HUES6 (cell line): Measurements from ENCODE around the gene MTCH2.
"Not testable (repeated sequence)": the region's sequence is repeated elsewhere in the genome, so short reads cannot be mapped to it uniquely, and the experiment has no call there.

Source experiments
- H3K27ac ChIP-seq: 2 replicates; pipeline ENCODE4 v1.7.0; 2013; ENCODE audit warnings: low read depth, mild to moderate bottlenecking, low read length, inconsistent platforms
- H3K27me3 ChIP-seq: 2 replicates; pipeline ENCODE4 v1.6.1; 2013; ENCODE audit warnings: low read length; ENCODE audit not compliant: control insufficient read depth, insufficient read depth
- H3K36me3 ChIP-seq: 2 replicates; pipeline ENCODE4 v1.6.1; 2013; ENCODE audit warnings: low read length; ENCODE audit not compliant: control insufficient read depth, insufficient read depth
- H3K4me1 ChIP-seq: 2 replicates; pipeline ENCODE4 v1.6.1; 2013; ENCODE audit warnings: low read length; ENCODE audit not compliant: control insufficient read depth, insufficient read depth
- H3K4me3 ChIP-seq: 2 replicates; pipeline ENCODE4 v1.5.1; 2013; ENCODE audit warnings: low read depth, low read length
- H3K9ac ChIP-seq: one replicate; pipeline ENCODE4 v1.6.1; 2013; ENCODE audit warnings: mild to moderate bottlenecking, low read length
- H3K9me3 ChIP-seq: 2 replicates; pipeline ENCODE4 v1.6.1; 2013; ENCODE audit warnings: low read depth, low read length; ENCODE audit not compliant: control insufficient read depth, insufficient read depth

Gene MTCH2

DNA sequence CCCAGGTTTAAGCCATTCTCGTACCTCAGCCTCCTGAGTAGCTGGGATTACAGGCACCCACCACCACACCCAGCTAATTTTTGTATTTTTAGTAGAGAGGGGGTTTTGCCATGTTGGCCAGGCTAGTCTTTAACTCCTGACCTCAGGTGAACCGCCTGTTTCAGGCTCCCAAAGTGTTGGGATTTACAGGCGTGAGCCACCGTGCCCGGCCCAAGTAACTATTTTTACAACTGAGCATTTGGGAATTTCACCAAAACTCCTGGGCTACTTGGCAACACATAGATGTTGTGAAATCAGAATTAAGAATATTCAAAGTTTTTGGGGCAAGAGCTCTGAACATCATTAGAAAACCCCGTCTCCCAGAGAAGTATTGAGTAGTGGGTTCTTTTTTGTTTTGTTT, 1.9 kb downstream of the MTCH2 start:
- not testable (repeated sequence) for H3K4me3 ChIP-seq, H3K27ac ChIP-seq, H3K9ac ChIP-seq, H3K27me3 ChIP-seq, H3K4me1 ChIP-seq, H3K9me3 ChIP-seq
- peaks cover 33% of the 10 kb centered on the region for H3K36me3 ChIP-seq

DNA sequence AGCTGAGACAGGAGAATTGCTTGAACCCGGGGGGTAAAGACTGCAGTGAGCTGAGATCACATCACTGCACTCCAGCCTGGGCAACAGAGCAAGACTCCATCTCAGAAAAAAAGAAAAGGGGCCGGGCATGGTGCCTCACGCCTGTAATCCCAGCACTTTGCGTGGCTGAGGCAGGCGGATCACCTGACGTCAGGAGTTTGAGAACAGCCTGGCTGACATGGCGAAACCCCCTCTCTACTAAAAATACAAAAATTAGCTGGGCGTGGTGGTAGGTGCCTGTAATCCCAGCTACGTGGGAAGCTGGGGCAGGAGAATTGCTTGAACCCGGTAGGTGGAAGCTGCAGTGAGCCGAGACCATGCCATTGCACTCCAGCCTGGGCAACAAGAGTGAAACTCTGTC, 6.0 kb downstream of the MTCH2 start:
- H3K36me3 ChIP-seq = peaks cover 62% of the 10 kb centered on the region

GRCh38 chr11:47631473-47631872, 10.9 kb downstream of the MTCH2 start:
- Histone ChIP-seq H3K4me3 (no peak overlapping the region), H3K9me3 (no peaks in the 10 kb centered on the region), H3K27me3 (no peaks in the 10 kb centered on the region), H3K36me3 (peaks cover 79% of the 10 kb centered on the region), H3K9ac (no peak overlapping the region), H3K4me1 (no peaks in the 10 kb centered on the region), H3K27ac (no peak overlapping the region)

More for the DNA sequence above, 6.0 kb downstream of the MTCH2 start:
- not testable (repeated sequence) for H3K4me3 ChIP-seq, H3K9ac ChIP-seq, H3K27me3 ChIP-seq, H3K9me3 ChIP-seq, H3K4me1 ChIP-seq, H3K27ac ChIP-seq

DNA sequence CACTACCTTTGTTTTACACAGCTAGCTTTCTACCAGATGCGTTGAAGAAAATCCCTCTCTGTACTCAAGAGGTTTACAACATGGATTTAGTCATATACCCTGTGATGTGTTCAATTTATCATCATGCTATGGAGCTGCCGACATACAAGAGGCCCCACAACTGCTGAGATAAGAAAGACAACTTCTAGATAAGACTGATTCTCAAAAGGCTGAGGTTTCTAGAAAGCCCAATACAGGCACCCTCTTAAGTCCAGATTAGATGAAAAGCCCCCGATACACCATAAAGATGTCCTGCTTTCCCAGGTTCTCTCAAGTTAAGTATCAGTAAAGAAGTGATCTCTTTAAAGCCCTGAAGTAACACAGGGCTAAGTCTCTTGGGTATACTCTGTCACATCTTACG, 14.3 kb downstream of the MTCH2 start:
- Histone ChIP-seq H3K9ac (no peak overlapping the region), H3K36me3 (peaks cover 84% of the 10 kb centered on the region), H3K9me3 (no peaks in the 10 kb centered on the region), H3K4me1 (no peaks in the 10 kb centered on the region), H3K27me3 (no peaks in the 10 kb centered on the region), H3K27ac (no peak overlapping the region), H3K4me3 (no peak overlapping the region)

GRCh38 chr11:47626234-47626633, 16.1 kb downstream of the MTCH2 start:
- no peak overlapping the region for H3K27ac ChIP-seq
- no peaks in the 10 kb centered on the region for H3K27me3 ChIP-seq
- H3K9ac ChIP-seq = no peak overlapping the region
- no peak overlapping the region for H3K4me3 ChIP-seq
- peaks cover 89% of the 10 kb centered on the region for H3K36me3 ChIP-seq
- no peaks in the 10 kb centered on the region for H3K9me3 ChIP-seq
- H3K4me1 ChIP-seq = no peaks in the 10 kb centered on the region

GRCh38 chr11:47620836-47621378, 21.5 kb downstream of the MTCH2 start:
- Histone ChIP-seq H3K4me1 (no peaks in the 10 kb centered on the region), H3K9ac (no peak overlapping the region), H3K27me3 (no peaks in the 10 kb centered on the region), H3K9me3 (no peaks in the 10 kb centered on the region), H3K4me3 (no peak overlapping the region), H3K27ac (no peak overlapping the region), H3K36me3 (peaks cover 83% of the 10 kb centered on the region)

DNA sequence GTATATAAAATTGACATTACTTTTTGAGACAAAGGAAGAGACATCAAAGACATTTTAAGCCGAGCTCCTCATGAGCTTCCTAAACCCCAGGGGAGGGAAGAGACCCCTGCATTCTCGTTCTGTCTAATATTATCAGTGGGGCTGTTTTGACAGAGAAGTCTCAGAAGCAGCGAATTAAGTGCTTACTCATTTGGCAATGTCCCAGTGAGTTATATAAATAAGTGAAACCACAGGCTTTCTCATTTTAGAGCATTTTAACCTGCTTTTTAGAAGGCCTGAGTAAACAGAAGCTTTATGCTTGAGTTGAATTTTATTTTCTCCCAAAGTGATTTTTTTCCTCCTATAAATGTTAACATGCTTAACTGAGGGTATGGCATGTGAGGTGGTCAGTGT, 24.9 kb downstream of the MTCH2 start:
- H3K27me3 ChIP-seq = no peaks in the 10 kb centered on the region
- no peaks in the 10 kb centered on the region for H3K9me3 ChIP-seq
- no peaks in the 10 kb centered on the region for H3K4me1 ChIP-seq
- H3K27ac ChIP-seq = no peak overlapping the region
- no peak overlapping the region for H3K4me3 ChIP-seq
- no peak overlapping the region for H3K9ac ChIP-seq
- peaks cover 54% of the 10 kb centered on the region for H3K36me3 ChIP-seq

DNA sequence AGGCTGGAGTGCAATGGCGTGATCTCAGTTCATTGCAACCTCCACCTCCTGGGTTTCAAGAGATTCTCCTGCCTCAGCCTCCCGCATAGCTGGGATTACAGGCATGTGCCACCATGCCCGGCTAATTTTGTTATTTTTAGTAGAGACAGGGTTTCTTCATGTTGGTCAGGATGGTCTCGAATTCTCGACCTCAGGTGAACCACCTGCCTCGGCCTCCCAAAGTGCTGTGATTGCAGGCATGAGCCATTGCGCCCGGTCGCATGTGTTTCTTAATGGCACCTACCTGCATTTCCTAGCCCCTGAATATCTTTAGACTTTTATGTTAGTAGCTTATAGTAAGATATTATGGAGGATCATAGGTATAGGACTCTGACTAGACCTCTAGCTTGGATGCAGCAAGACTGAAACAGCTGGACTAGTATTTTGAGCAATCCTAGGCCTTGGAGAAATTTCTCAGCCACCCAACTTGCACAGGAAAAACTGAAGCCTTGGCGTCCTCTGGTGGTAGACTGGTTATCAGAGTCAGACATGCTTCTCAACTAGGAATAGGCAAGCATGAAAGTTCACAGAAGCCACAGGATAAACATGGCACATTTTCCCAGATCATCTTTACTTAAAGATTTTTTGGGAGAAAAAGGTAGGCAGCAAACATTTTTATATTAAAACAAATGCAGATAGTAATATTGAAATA, 25.5 kb downstream of the MTCH2 start:
- no peaks in the 10 kb centered on the region for H3K27me3 ChIP-seq
- no peak overlapping the region for H3K9ac ChIP-seq
- H3K9me3 ChIP-seq = no peaks in the 10 kb centered on the region
- H3K27ac ChIP-seq = no peak overlapping the region
- H3K4me1 ChIP-seq = no peaks in the 10 kb centered on the region
- H3K36me3 ChIP-seq = peaks cover 49% of the 10 kb centered on the region
- H3K4me3 ChIP-seq = no peak overlapping the region

- no peaks in the 10 kb centered on the region for H3K4me1 ChIP-seq
- H3K27ac ChIP-seq = no peak overlapping the region
- no peak overlapping the region for H3K9ac ChIP-seq
- H3K4me3 ChIP-seq = no peak overlapping the region
- H3K9me3 ChIP-seq = no peaks in the 10 kb centered on the region
- no peaks in the 10 kb centered on the region for H3K27me3 ChIP-seq
- H3K36me3 ChIP-seq = peaks cover 40% of the 10 kb centered on the region
Observed at GRCh38 chr11:47615249-47615648, 27.1 kb downstream of the MTCH2 start.

DNA sequence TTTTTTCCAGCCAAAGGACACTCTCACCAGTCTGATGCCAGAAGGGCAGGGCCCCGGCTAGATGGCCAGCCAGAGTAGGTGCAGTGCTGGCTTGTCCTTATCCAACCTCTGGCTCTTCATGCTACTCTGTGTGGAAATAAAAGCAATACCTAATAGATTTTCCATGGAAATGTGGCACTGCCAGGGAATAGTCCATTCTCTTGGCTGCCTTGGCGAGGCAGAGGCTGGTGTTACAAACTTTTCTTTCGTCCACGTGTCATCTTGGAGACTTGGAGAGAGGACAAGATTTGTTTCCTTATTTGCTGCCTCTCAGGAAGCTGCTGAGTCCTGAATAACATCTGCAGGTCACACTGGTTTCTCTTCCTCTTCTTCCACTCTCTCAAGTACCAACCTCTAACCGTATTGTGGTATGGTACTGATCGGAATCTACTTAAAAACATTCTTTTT, 31.0 kb downstream of the MTCH2 start:
- no peaks in the 10 kb centered on the region for H3K27me3 ChIP-seq
- H3K9ac ChIP-seq = no peak overlapping the region
- no peaks in the 10 kb centered on the region for H3K9me3 ChIP-seq
- H3K27ac ChIP-seq = no peak overlapping the region
- H3K36me3 ChIP-seq = peaks cover 14% of the 10 kb centered on the region; the same call in 1 of the 2 replicates
- H3K4me1 ChIP-seq = no peaks in the 10 kb centered on the region
- H3K4me3 ChIP-seq = no peak overlapping the region

- Histone ChIP-seq H3K36me3 (peaks cover 10% of the 10 kb centered on the region; the same call in 1 of the 2 replicates), H3K27me3 (no peaks in the 10 kb centered on the region), H3K4me1 (no peaks in the 10 kb centered on the region)
Observed at GRCh38 chr11:47609675-47610074, 32.7 kb downstream of the MTCH2 start.

More at GRCh38 chr11:47609675-47610074, 32.7 kb downstream of the MTCH2 start:
- Histone ChIP-seq H3K27ac (no peak overlapping the region), H3K9me3 (no peaks in the 10 kb centered on the region), H3K9ac (no peak overlapping the region), H3K4me3 (no peak overlapping the region)
